Measurements from ENCODE around the gene MKRN2. TPM values are rescaled to one million over a fixed set of nuclear protein-coding genes. Genes with fewer than 3 reads are reported as not detected.

The MKRN2 gene
- total RNA-seq = 10 to 100 TPM; 21.5 to 24.9 TPM

- intact Hi-C loops (cut with DNase I, micrococcal nuclease) = loop anchor here (1.0 to 10.0 kb wide), 14 partner anchors 73 to 1620 kb away; partner anchors contain the start of genes RAF1 (in 2 of the 2), TSEN2 (in 2 of the 2), LSM3 (in 1 of the 2) and RPL32 (in 1 of the 2)
- H3K27me3 Mint-ChIP-seq = peaks cover 22% of the 10 kb centered on the region
- peaks cover 51% of the 10 kb centered on the region for H3K4me1 Mint-ChIP-seq
- H3K4me3 Mint-ChIP-seq = peak within 1 kb of the TSS; percentile 87
- H3K36me3 Mint-ChIP-seq (ENCODE audit: low read depth) = no peaks in the 10 kb centered on the region
- no peaks in the 10 kb centered on the region for H3K9me3 Mint-ChIP-seq (ENCODE audit: low read depth)
- H3K27ac Mint-ChIP-seq = peak within 1 kb of the TSS; percentile 92
- peak; percentile 86 for ATAC-seq
- peak; percentile 91 for DNase-seq
- ChIA-PET POLR2A (interaction anchor here (1.0 kb wide), 1 partner anchor 107 kb away, joined by 3 read pairs; the partner anchor contains the start of gene RAF1), CTCF (no interaction called here)
These were observed at the start of gene MKRN2 for GRCh38 chr3:12556690-12557472. Gene MKRN2 (plus strand): TSS chr3:12557087. CDS start chr3:12557151, 64 bp downstream.

GRCh38 chr3:12507591-12508281, 49.2 kb upstream of the MKRN2 start:
- no peak for DNase-seq
- Mint-ChIP-seq H3K4me1 (no peaks in the 10 kb centered on the region), H3K27ac (no peak overlapping the region), H3K27me3 (no peaks in the 10 kb centered on the region), H3K36me3 (ENCODE audit: low read depth) (peaks cover 48% of the 10 kb centered on the region), H3K9me3 (ENCODE audit: low read depth) (no peaks in the 10 kb centered on the region), H3K4me3 (no peak overlapping the region)
- ChIA-PET POLR2A (interaction anchor here (0.6 kb wide), 1 partner anchor 145 kb away, joined by 3 read pairs; no protein-coding TSS in a partner anchor), CTCF (interaction anchor here (0.6 kb wide), 1 partner anchor 12 kb away, joined by 3 read pairs; no protein-coding TSS in a partner anchor)
- intact Hi-C loops (cut with DNase I, micrococcal nuclease) = no loop called here
- no peak for ATAC-seq

GRCh38 chr3:12508291-12508700, 48.6 kb upstream of the MKRN2 start:
- CTCF ChIA-PET = interaction anchor here (1.1 to 1.3 kb wide), 2 partner anchors 46 to 212 kb away, joined by 3 read pairs; no protein-coding TSS in a partner anchor
- Mint-ChIP-seq H3K9me3 (ENCODE audit: low read depth) (no peaks in the 10 kb centered on the region), H3K27me3 (no peaks in the 10 kb centered on the region), H3K4me3 (no peak overlapping the region), H3K4me1 (no peaks in the 10 kb centered on the region), H3K36me3 (ENCODE audit: low read depth) (peaks cover 45% of the 10 kb centered on the region), H3K27ac (no peak overlapping the region)
- DNase-seq (no peak), ATAC-seq (no peak)
- POLR2A ChIA-PET = no interaction called here
- intact Hi-C loops (cut with DNase I, micrococcal nuclease) = no loop called here

- DNase-seq (no peak), ATAC-seq (no peak)
- Mint-ChIP-seq H3K27me3 (no peaks in the 10 kb centered on the region), H3K4me3 (no peak overlapping the region), H3K4me1 (no peaks in the 10 kb centered on the region), H3K9me3 (ENCODE audit: low read depth) (no peaks in the 10 kb centered on the region), H3K27ac (no peak overlapping the region), H3K36me3 (ENCODE audit: low read depth) (peaks cover 33% of the 10 kb centered on the region)
- CTCF ChIA-PET = interaction anchor here (0.6 to 1.3 kb wide), 3 partner anchors 23 to 211 kb away, joined by 3 read pairs; no protein-coding TSS in a partner anchor
- intact Hi-C loops (cut with DNase I, micrococcal nuclease) = no loop called here
- POLR2A ChIA-PET = no interaction called here
These were observed 47.4 kb upstream of the MKRN2 start for GRCh38 chr3:12509466-12509865.

- no peak overlapping the region for H3K27ac Mint-ChIP-seq
- intact Hi-C loops (cut with DNase I, micrococcal nuclease) = no loop called here
- ChIA-PET CTCF (no interaction called here), POLR2A (no interaction called here)
- DNase-seq = no peak
- ATAC-seq = no peak
- no peaks in the 10 kb centered on the region for H3K27me3 Mint-ChIP-seq
- no peak overlapping the region for H3K4me3 Mint-ChIP-seq
- H3K36me3 Mint-ChIP-seq (ENCODE audit: low read depth) = peaks cover 11% of the 10 kb centered on the region
- H3K9me3 Mint-ChIP-seq (ENCODE audit: low read depth) = no peaks in the 10 kb centered on the region
- H3K4me1 Mint-ChIP-seq = no peaks in the 10 kb centered on the region
These were observed 44.3 kb upstream of the MKRN2 start for GRCh38 chr3:12512534-12513118.

GRCh38 chr3:12513694-12514446, 43.0 kb upstream of the MKRN2 start:
- CTCF ChIA-PET = interaction anchor here (0.5 to 0.7 kb wide), 3 partner anchors 9 to 446 kb away, joined by 3 to 4 read pairs (median 3); no protein-coding TSS in a partner anchor
- no peak overlapping the region for H3K4me3 Mint-ChIP-seq
- no peak for ATAC-seq

GRCh38 chr3:12515631-12516030, 41.3 kb upstream of the MKRN2 start:
- ChIA-PET POLR2A (no interaction called here), CTCF (no interaction called here)
- Mint-ChIP-seq H3K4me3 (no peak overlapping the region), H3K27ac (no peak overlapping the region), H3K9me3 (ENCODE audit: low read depth) (no peaks in the 10 kb centered on the region), H3K4me1 (no peaks in the 10 kb centered on the region), H3K36me3 (ENCODE audit: low read depth) (peaks cover 17% of the 10 kb centered on the region), H3K27me3 (no peaks in the 10 kb centered on the region)
- DNase-seq (no peak), ATAC-seq (no peak)
- intact Hi-C loops (cut with DNase I, micrococcal nuclease) = no loop called here

More at GRCh38 chr3:12513694-12514446, 43.0 kb upstream of the MKRN2 start:
- H3K4me1 Mint-ChIP-seq = no peaks in the 10 kb centered on the region
- POLR2A ChIA-PET = interaction anchor here (0.6 kb wide), 1 partner anchor 318 kb away, joined by 3 read pairs; no protein-coding TSS in a partner anchor
- intact Hi-C loops (cut with DNase I, micrococcal nuclease) = no loop called here
- H3K36me3 Mint-ChIP-seq (ENCODE audit: low read depth) = peaks cover 9% of the 10 kb centered on the region
- DNase-seq = no peak
- H3K27me3 Mint-ChIP-seq = no peaks in the 10 kb centered on the region
- H3K27ac Mint-ChIP-seq = no peak overlapping the region
- no peaks in the 10 kb centered on the region for H3K9me3 Mint-ChIP-seq (ENCODE audit: low read depth)

- H3K27ac Mint-ChIP-seq = no peak overlapping the region
- H3K4me3 Mint-ChIP-seq = no peak overlapping the region
- CTCF ChIA-PET = no interaction called here
- intact Hi-C loops (cut with DNase I, micrococcal nuclease) = no loop called here
- ATAC-seq (no peak), DNase-seq (no peak)
- POLR2A ChIA-PET = no interaction called here
- H3K27me3 Mint-ChIP-seq = no peaks in the 10 kb centered on the region
- H3K36me3 Mint-ChIP-seq (ENCODE audit: low read depth) = peaks cover 22% of the 10 kb centered on the region
- no peaks in the 10 kb centered on the region for H3K4me1 Mint-ChIP-seq
- H3K9me3 Mint-ChIP-seq (ENCODE audit: low read depth) = no peaks in the 10 kb centered on the region
These were observed 40.0 kb upstream of the MKRN2 start for GRCh38 chr3:12516873-12517272.

GRCh38 chr3:12518261-12519028, 38.4 kb upstream of the MKRN2 start:
- DNase-seq (no peak), ATAC-seq (no peak)
- intact Hi-C loops (cut with DNase I, micrococcal nuclease) = no loop called here
- no peaks in the 10 kb centered on the region for H3K27me3 Mint-ChIP-seq
- no peak overlapping the region for H3K4me3 Mint-ChIP-seq
- CTCF ChIA-PET = no interaction called here
- no peak overlapping the region for H3K27ac Mint-ChIP-seq
- no peaks in the 10 kb centered on the region for H3K9me3 Mint-ChIP-seq (ENCODE audit: low read depth)
- H3K4me1 Mint-ChIP-seq = no peaks in the 10 kb centered on the region
- peaks cover 28% of the 10 kb centered on the region for H3K36me3 Mint-ChIP-seq (ENCODE audit: low read depth)
- POLR2A ChIA-PET = no interaction called here

GRCh38 chr3:12521010-12521409, 35.9 kb upstream of the MKRN2 start:
- ATAC-seq (no peak), DNase-seq (no peak)
- Mint-ChIP-seq H3K9me3 (ENCODE audit: low read depth) (no peaks in the 10 kb centered on the region), H3K4me1 (no peaks in the 10 kb centered on the region), H3K36me3 (ENCODE audit: low read depth) (peaks cover 33% of the 10 kb centered on the region), H3K27ac (no peak overlapping the region), H3K27me3 (no peaks in the 10 kb centered on the region), H3K4me3 (no peak overlapping the region)
- ChIA-PET POLR2A (no interaction called here), CTCF (no interaction called here)
- intact Hi-C loops (cut with DNase I, micrococcal nuclease) = no loop called here
